Measurements from ENCODE around the gene CDH6.

Gene CDH6

GRCh38 chr5:31250201-31250600 is 56.7 kb downstream of the CDH6 start:
- no peak for DNase-seq (ENCODE audit: low read depth in 2 of 2)

DNA sequence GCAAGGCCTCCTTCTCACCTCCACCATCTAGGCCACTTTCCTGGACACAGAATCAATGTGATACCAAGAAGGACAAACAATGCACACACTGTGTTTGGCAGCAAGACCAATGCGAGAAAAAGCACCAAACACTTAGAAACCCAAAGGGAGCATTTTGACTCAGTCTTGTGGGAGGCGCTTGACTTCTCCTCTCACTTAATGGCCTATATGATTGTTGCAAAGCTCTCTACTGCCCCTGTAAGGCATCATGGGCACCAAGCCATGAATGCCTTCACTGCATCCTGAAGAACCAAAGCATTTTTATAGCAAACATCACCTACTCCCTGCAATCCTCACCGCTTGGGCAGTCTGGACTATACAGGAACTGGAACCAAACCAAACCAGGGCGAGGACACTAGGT is 57.5 kb downstream of the CDH6 start:
- DNase-seq (ENCODE audit: low read depth in 2 of 2): no peak

DNA sequence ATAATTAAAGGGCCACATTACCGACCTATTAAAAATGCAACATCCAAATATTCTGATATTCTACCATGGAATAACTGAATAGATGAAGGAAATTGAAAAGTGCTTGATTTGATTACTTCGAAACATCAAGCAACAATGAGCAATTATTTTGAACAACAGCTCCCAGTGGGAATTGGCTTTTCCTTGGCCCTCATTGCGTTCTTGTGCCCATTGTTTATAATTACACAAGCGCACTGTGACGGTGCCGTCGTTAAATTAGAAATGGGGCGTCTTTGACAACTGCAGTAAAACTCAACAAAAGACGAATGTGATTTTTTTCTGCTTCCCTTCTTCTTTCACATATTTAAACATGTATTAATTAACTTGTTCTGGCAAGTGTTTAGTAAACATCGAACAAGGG is 61.6 kb downstream of the CDH6 start:
- no peak for DNase-seq (ENCODE audit: low read depth in 2 of 2)

DNA sequence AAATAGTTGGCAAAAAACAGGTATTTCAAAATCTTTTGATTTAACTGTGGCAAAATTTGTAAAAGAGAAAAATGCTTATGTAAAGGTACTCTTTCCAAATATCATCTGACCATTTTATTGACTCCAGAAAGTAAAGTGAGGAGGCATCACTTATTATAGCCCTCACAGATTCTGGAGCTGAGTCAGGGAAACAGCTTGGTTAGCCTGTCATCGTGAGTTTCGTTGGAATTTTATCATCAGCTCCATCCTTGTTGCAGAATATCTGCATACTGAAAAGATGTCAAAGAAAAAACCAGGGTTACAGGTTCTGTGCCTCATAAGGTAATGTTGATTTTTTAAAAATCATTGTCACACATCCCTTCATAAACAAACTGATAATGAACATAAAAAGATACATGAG is 74.8 kb downstream of the CDH6 start:
- DNase-seq (ENCODE audit: low read depth in 2 of 2): no peak

- no peak for DNase-seq (ENCODE audit: low read depth in 2 of 2)
Observed at GRCh38 chr5:31268686-31269085, 75.2 kb downstream of the CDH6 start.

DNA sequence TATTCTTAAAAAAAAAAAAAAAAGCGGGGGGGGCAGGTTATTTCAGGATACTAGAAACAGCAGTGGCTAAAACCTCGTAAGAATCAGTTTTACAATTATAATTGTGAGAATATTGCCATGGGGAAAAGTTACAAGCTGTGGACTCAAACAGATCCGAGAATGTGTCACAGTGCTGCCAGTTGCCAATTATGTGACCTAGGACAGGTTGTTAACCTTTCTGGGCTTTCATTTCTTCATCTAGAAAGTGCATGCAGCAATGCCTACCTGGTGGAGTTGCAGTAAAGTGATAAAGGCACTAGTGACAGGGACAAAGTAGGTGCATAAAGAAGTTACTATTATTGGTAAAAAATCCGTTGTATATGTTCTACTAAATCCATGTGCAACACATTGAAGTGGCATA is 75.8 kb downstream of the CDH6 start:
- no peak for DNase-seq (ENCODE audit: low read depth in 2 of 2)

- DNase-seq (ENCODE audit: low read depth in 2 of 2): no peak
Observed at GRCh38 chr5:31270396-31270795, 76.9 kb downstream of the CDH6 start.

GRCh38 chr5:31271567-31271966 is 78.1 kb downstream of the CDH6 start:
- no peak for DNase-seq (ENCODE audit: low read depth in 2 of 2)

DNA sequence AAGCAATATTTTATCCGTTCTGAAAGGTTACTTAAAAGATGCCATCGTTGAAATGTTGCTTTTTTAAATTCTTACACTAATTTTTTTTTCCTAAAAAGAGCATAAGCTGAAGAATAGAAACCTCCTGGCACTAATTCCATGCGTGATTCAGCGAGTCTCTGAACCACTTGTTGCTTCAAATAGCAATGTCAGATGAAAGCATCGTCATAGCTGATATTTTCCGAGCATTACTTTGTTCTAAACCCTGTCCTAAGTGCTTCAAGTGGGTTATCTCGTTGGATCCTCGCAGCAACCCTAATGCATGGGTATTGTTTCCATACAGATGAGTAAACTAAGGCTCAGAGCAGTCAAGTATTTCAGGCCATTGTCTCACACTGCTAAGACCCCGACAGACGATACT is 79.7 kb downstream of the CDH6 start:
- no peak for DNase-seq (ENCODE audit: low read depth in 2 of 2)

DNA sequence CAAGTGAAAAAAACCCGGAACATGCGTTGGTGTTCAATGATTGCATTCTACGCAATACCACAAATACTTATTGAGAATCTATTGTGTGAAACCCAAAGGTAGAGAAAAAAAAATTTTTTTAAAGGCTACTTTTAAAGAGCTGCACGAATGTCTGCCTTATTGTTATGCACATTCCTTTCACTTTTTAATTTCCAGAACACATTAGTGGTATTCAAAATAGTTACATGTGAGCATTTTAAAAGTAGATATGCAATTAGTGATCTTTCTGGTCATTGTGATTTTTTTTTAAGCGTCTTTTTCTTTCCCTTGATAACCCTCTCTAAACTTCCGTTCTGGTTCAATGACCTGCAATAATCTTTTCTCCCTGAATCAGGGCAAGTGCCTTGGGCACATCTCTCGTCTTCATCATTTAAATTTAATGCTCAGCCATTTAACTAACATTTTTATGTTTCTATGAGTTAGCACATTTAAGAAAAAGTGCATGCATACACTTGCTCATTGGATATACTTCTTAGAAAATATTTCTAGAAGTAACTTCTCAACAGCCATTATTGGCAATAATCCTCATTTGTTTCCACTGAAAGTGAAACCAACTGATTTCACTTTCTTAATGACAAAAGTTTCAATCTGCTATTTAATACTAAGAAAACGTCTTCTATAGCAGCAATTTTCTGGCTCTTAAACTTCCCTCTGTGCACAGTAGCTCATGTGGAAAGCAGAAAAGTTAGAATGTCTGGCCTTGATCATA is 80.3 kb downstream of the CDH6 start:
- no peak for DNase-seq (ENCODE audit: low read depth in 2 of 2)

DNA sequence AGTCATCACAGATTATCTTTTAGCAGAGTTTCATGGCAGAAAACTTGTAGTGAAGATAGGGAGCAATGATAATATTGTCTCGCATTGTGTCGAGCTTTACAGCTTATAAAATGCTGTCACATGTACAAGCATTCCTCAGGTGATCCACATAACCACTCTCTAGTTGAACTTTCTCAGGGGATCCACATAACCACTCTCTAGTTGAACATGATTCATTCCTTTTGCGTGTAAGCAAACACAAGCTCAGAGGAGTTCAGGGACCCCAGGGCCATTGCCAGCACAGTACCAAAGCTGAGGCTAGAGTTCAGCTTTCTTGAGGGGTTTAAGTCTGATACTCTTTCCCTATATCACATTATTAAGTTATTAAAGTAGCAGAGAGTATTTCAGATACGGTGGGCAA is 86.7 kb downstream of the CDH6 start:
- no peak for DNase-seq (ENCODE audit: low read depth in 2 of 2)

DNA sequence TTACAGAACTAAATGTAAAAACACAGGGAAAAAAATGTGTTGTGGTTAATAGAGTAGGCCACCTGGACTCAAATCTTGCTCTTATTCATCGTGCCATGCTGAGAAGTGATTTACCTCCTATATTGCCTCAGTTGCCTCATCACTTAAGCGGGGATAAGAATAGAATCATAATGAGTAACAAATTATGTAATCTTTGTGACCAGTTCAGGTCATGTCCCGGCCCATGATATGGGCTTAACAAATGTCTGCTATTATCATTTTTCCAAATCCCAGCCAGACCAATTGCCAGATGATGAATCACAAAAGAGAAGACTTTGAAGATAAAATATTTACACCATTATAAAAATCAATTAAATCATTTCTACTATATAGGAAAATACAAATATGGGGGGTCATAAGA is 89.8 kb downstream of the CDH6 start:
- no peak for DNase-seq (ENCODE audit: low read depth in 2 of 2)

GRCh38 chr5:31285025-31285424 is 91.5 kb downstream of the CDH6 start:
- no peak for DNase-seq (ENCODE audit: low read depth in 2 of 2)

DNA sequence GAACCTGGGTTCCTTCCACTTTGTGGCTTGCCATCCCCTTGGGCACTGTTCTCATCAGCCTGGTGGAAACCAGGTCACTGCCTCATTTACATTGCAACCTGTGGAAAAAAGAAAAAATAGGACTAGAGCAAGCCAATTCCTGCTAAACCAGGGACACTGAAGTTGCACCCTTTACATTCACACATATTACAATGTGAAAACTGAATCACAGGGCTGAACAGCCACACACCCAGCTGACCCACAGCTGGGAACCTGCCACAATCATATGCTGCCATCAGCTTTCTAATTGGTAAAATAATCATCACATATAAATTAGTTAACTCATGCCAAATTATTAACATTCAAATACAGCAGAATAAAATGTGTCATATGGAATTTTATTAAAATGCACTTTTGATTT is 94.5 kb downstream of the CDH6 start:
- no peak for DNase-seq (ENCODE audit: low read depth in 2 of 2)

DNA sequence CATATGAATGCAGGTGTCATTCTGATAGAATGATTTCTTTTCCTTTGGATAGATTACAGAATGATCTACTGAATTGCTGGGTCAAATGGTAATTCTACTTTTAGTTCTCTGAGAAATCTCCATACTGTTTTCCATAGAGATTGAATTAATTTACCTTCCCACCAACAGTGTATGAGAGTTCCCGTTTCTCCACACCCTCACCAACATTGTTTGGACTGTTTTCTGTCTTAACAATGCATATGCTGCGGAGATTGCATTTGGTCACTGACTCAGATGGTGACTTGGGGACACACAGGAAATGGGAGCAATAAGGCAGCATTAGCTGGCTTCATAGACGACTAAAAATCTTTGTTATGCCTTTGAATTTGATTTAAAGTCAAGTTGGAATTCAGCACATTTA is 95.9 kb downstream of the CDH6 start:
- no peak for DNase-seq (ENCODE audit: low read depth in 2 of 2)

DNA sequence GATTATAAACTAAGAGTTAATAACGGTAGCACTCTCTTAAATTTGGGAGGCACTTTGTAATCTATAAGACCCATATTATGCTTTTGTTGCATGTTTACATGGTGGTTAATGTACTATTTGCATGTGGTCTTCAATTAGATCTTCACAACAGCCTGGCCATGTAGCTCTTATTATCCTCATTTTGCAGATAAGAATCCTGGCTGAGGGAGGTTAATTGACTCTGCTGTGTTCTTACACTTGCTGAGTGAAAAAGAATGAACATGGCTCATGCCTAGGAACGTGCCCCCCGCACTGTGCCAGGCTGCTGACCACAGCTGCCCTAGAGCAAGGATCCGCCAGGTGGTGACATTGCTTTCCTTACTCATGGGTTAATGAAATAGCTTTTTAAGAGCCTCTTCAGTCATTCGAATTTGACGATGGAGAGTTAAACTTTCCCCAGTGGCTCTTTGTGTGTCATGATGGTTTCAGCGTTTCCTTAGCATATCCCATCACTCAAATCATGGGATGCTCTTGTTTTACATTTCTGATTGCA is 97.9 kb downstream of the CDH6 start:
- DNase-seq (ENCODE audit: low read depth in 2 of 2): no peak

- DNase-seq (ENCODE audit: low read depth in 2 of 2): no peak
Observed at GRCh38 chr5:31300501-31300900, 107.0 kb downstream of the CDH6 start.

DNA sequence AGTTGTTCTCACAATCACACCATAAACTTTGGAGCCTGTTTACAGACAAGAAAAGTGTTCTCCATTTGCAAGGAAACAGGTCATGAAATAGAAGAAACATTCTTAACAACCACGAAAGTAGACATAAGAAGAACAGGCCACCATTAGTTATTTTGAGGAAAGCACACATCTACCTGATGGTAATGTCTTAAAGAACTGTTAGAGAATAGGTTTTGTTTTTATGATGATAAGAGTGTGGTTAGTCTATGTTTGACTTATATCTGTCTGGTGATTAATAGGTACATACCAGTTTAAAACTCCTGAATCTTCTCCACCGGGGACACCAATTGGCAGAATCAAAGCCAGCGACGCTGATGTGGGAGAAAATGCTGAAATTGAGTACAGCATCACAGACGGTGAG is 108.3 kb downstream of the CDH6 start:
- DNase-seq (ENCODE audit: low read depth in 2 of 2): no peak

DNA sequence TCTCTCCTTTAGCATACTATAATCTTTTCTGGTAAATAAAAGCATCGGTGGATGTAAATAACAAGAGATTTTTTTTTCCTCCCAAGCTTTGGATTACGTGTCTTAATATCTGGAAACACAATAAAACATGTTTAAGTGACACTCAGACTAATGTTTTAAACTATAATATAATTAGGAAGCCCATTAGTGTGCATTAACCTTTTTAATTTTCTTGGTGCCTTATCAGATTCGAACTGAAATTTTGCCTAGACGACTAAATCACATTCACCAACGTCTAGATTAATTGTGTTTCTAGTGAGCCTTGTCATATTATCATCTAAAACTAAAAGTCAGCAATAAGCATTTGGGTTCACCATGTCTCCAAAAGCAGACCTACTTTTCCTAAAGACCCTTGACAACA is 110.2 kb downstream of the CDH6 start:
- no peak for DNase-seq (ENCODE audit: low read depth in 2 of 2)

DNA sequence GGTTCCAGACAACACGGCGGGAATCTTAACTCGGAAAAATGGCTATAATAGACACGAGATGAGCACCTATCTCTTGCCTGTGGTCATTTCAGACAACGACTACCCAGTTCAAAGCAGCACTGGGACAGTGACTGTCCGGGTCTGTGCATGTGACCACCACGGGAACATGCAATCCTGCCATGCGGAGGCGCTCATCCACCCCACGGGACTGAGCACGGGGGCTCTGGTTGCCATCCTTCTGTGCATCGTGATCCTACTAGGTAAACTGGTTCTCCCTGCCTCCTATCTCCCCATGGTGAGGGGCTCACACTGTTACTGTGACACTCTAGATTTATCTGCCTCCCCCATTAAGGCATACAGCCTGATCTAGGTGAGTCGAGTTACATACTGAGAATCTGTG is 124.2 kb downstream of the CDH6 start:
- DNase-seq (ENCODE audit: low read depth in 2 of 2): no peak

DNA sequence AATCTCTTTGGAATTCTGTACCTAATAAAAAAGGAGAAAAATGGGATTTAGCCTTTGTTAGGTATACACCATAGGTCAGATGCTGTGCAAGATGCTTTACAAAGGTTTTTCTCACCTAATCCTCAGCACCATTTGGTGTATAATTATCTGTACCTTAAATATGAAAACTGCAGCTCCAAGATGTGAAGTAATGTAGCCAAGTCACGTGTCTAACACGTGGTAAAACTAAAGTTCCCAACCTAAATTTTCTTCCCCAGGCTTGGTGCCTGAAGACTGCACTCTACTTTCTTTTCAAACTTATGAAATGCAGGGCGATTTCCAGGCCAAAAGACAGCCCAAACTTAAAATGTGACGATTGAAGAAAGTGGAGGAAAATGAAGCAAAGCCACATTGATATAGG is 125.8 kb downstream of the CDH6 start:
- no peak for DNase-seq (ENCODE audit: low read depth in 2 of 2)

- DNase-seq (ENCODE audit: low read depth in 2 of 2): no peak
Observed at GRCh38 chr5:31322946-31323345, 129.5 kb downstream of the CDH6 start.

GRCh38 chr5:31324842-31325241 is 131.4 kb downstream of the CDH6 start:
- no peak for DNase-seq (ENCODE audit: low read depth in 2 of 2)
